GM13977 (cell line): Measurements from ENCODE around the gene GDPD5.

Experiments used
- DNase-seq: peaks from one replicate; pipeline ENCODE4 v3.0.0; 2012; ENCODE audit warnings: low spot score
- in situ Hi-C: fragments of 300-500 bp; cut with MboI; formaldehyde crosslinking; loops from one replicate; pipeline ENCODE4 v1.12.0; 2022; ENCODE audit warnings: low sequenced_read_pairs, low pct_unique_long_range_greater_than_20kb, mixed read lengths, inconsistent platforms; ENCODE audit not compliant: unreplicated experiment
- TF ChIP-seq, protein P1 (sequence below): IDR thresholded peaks from 2 replicates; pipeline ENCODE4 v1.5.1; 2012; ENCODE audit warnings: mild to moderate bottlenecking, control low read depth; ENCODE audit not compliant: insufficient read depth; ENCODE audit errors: extremely low read depth, missing control alignments

GDPD5 gene

DNA sequence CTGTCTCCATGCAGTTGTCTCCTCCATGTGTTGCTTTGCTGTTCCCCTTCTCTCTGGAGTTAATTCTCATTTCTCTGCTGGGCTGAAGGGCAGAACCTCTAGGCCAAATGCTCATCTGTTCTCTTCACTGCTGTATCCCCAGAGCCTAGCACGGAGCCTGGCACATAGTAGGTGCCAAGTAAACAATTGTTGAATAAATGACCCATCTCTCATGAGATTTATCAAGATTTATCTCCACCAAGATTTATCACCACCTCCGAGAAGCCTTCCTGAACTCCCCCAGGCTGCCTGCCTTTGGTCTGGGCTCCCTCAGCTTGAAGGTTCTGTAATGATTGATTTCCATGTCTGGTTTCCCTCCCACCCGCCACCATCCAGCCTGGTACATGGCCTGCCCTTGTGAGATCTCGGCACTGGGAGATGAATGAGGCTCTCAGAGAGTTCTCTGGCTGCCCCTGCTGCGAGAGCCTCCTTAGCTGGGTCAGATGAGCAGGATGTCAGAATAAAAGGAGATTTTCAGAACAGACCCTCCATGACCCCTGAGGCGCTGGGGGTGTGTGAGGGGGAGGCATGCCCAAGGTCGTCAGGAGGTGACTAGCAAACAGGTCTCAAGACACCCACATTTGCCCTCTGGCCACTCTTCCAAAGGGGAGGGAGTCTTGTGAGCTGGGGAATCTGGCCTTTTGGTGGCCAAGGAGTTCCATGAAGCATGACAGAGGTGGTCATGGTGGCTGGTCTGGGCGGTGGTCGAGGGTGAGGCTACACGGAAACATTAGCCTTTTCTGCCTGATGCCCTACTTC, 2.4 kb upstream of the GDPD5 start:
- in situ Hi-C loops: no loop called here
- TF ChIP-seq, protein P1, sequence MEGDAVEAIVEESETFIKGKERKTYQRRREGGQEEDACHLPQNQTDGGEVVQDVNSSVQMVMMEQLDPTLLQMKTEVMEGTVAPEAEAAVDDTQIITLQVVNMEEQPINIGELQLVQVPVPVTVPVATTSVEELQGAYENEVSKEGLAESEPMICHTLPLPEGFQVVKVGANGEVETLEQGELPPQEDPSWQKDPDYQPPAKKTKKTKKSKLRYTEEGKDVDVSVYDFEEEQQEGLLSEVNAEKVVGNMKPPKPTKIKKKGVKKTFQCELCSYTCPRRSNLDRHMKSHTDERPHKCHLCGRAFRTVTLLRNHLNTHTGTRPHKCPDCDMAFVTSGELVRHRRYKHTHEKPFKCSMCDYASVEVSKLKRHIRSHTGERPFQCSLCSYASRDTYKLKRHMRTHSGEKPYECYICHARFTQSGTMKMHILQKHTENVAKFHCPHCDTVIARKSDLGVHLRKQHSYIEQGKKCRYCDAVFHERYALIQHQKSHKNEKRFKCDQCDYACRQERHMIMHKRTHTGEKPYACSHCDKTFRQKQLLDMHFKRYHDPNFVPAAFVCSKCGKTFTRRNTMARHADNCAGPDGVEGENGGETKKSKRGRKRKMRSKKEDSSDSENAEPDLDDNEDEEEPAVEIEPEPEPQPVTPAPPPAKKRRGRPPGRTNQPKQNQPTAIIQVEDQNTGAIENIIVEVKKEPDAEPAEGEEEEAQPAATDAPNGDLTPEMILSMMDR: no peak
- DNase-seq: no peak

DNA sequence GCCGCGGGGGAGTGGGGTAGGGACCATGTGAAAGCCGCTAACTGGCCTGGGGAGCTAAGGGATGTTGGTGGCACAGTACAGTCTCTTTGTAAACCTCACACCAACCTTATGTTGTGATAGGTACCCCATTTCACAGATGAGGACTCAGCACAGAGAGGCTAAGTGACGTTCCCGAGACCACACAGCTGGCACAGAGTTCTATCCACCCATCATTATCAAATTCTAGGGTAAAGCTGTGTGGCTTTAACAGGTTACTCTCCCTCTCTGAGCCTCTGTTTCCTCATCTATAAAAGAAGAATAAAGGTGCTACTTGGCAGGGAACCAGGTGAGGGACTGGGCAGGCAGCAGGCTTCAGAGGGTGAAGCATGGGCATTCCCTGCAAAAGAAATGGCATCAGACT, 1.4 kb upstream of the GDPD5 start:
- DNase-seq: no peak
- in situ Hi-C loops: no loop called here

DNA sequence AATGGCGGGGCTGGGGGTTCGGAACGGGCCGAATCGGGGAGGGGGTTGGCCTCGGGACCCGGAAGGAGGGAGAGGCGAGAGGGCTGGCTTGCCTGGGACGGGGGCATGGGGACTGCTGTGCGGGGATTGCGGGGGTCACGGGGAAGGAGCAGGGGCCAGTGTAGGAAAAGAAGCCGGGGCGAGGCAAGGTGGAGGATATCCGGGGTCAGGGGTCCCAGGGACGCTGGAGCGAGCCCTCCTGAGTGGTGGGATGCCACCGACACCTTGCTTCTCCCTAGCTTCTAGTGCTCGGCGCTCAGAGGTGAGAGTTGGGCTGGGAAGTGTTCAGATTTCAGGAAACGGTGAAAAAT, 426 bp upstream of the GDPD5 start:
- no peak for DNase-seq
- TF ChIP-seq, protein P1: no peak
- in situ Hi-C loops: no loop called here

More for the DNA sequence above, 1.4 kb upstream of the GDPD5 start:
- TF ChIP-seq, protein P1: no peak

DNA sequence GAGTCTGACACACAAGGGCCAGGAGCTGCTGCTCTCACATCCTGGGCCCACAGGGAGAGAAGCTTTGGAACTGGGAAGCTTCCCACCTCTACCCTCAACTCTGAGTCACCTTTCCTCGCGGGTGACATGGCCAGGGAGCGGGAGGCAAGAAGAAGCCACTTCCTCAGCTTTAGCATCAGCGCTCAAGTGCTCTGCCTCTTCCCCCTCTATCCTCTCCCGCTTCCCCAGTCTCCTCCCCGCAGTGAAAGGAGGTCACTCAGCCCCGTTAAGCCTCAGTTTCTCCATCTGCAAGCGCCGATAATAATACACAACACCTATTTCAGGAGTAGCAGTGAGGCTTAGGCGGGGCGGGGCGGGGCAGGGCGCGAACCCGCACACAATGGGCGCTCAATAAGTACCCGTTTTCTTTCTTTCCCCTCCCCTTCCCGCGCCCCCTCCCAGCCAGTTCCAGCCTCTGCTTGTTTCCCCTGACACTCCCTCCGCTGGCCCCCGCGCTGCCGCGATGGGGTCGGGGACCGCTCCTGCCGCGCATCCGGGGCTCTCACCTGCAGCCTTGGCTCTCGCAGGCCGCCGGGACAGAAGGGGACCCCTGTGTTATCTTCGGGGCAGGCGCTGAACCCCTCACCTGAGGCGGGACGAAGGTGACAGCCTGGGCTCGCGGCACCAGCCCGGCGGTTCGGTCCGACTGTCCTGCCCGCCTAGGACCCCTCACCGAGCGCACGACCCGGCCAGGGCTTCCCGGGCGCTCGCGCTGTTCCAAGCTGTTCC, 892 bp downstream of the GDPD5 start:
- TF ChIP-seq, protein P1: no peak
- in situ Hi-C loops: no loop called here
- peak; percentile 56 for DNase-seq

DNA sequence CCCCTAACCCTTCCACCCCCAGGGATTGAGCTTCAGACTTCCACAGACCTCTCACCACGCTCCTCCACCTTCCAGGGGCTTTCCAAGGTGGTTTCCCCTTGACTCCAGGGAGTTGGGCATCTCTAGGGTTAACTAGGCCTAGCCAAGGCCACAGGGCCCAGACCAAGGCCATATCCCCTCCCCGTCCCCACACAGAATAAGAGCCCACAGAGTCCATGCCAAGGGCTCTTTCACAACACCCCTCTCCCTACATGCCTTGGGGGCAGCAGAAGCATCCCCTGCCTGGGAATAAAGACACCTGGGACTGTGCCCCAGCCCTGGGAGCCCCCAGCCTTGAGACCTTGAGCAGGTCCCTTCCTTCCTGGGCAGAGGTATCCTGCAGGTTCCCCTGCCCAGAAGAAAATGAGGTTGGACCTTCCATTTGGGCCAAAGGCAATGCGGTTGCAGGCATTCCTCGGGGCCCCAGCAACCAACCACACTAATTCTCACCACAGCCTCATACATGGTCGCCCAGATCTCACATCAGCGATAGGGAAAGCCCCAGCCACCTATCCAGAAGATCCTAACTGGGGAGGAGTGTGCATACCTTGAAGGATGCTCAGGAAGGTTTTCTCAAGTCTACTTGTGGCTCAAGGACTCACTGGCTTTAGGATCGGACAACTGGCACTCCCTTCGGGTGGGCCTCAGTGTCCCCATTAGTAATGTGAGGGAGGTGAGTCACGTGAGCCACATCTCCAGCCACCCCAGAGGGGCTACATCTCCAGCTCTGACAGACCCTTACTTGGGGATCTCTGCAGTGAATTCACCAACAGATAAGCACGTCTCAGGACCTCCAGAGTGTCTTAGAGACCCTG, 1.7 kb downstream of the GDPD5 start:
- TF ChIP-seq, protein P1: no peak
- in situ Hi-C loops: no loop called here
- DNase-seq: peak; percentile 55

DNA sequence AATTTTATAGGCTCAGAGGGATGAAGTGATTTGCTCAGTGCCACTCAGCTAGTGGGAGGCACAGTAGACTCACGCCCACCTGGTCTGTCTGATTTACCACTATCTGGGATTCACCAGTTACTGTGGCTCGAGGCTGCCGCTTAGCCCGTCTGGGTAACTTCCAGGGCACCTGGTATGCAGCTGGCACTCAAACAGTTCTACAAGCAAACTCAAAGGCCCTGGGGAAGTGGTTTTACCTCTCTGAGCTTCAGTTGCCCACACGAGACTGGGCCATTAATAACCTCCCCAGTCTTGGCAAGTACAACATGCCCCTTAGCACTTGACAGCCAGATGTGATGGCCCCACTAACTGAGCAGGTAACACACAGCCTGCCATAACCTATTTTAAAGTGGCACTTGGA, 2.6 kb downstream of the GDPD5 start:
- in situ Hi-C loops: no loop called here
- TF ChIP-seq, protein P1: no peak
- DNase-seq: peak; percentile 42
